A172 (cell line): ENCODE measurements around the gene SLPI. TPM values are rescaled to one million over a fixed set of nuclear protein-coding genes. Genes with fewer than 3 reads are reported as not detected.

Experiments
- DNase-seq: peaks from one replicate; pipeline ENCODE4 v3.0.0-alpha.2; 2015; ENCODE audit warnings: low spot score
- total RNA-seq: library from RNA; depleted of rRNA; stranded (reverse); fragments of >200 nt; shearing (Covaris generic); gene quantifications from 2 replicates; pipeline ENCODE4 v1.2.3, GENCODE V29; 2014; rRNA removed

Gene SLPI
- total RNA-seq, result 0.33 TPM in 1 of 2 replicates, not detected in the other

- DNase-seq, result peak; percentile 51
These were observed at the start of gene SLPI for GRCh38 chr20:45254383-45255262. SLPI (minus strand) TSS chr20:45254564; CDS start chr20:45254543, 21 bp downstream.

GRCh38 chr20:45303586-45304463 lies 49.5 kb upstream of the SLPI start:
- peak; percentile 40 for DNase-seq

GRCh38 chr20:45301824-45302271 lies 47.5 kb upstream of the SLPI start:
- DNase-seq, result peak; percentile 75

GRCh38 chr20:45300961-45301360 lies 46.6 kb upstream of the SLPI start:
- peak; percentile 67 for DNase-seq

GRCh38 chr20:45299786-45300185 lies 45.4 kb upstream of the SLPI start:
- no peak for DNase-seq

- no peak for DNase-seq
These were observed 43.6 kb upstream of the SLPI start for GRCh38 chr20:45297786-45298497.

GRCh38 chr20:45294659-45295058 lies 40.3 kb upstream of the SLPI start:
- DNase-seq, result no peak

- no peak for DNase-seq
These were observed 39.6 kb upstream of the SLPI start for GRCh38 chr20:45294003-45294368.

- DNase-seq, result peak; percentile 27
These were observed 39.0 kb upstream of the SLPI start for GRCh38 chr20:45293041-45294002.

GRCh38 chr20:45292343-45292742 lies 38.0 kb upstream of the SLPI start:
- no peak for DNase-seq

GRCh38 chr20:45291526-45291925 lies 37.2 kb upstream of the SLPI start:
- DNase-seq, result no peak

- DNase-seq, result peak; percentile 73
These were observed 36.5 kb upstream of the SLPI start for GRCh38 chr20:45290677-45291355.

GRCh38 chr20:45289942-45290676 lies 35.7 kb upstream of the SLPI start:
- DNase-seq, result no peak

GRCh38 chr20:45288860-45289259 lies 34.5 kb upstream of the SLPI start:
- no peak for DNase-seq

- no peak for DNase-seq
These were observed 34.0 kb upstream of the SLPI start for GRCh38 chr20:45288376-45288775.

GRCh38 chr20:45283551-45284057 lies 29.2 kb upstream of the SLPI start:
- peak; percentile 25 for DNase-seq

GRCh38 chr20:45282700-45283550 lies 28.6 kb upstream of the SLPI start:
- DNase-seq, result no peak

GRCh38 chr20:45279992-45280391 lies 25.6 kb upstream of the SLPI start:
- DNase-seq, result no peak
